Jurkat, Clone E6-1 (cell line): ENCODE measurements around the gene TRIM40.

Experiments
- DNase-seq: peaks from one replicate; pipeline ENCODE4 v3.0.0-alpha.2; 2011; ENCODE audit warnings: low read depth, low spot score
- H3K4me3 ChIP-seq: 2 replicates; pipeline ENCODE4 v1.5.1; 2011; ENCODE audit warnings: mild to moderate bottlenecking, low read length, control low read depth, moderate library complexity

The TRIM40 gene

DNA sequence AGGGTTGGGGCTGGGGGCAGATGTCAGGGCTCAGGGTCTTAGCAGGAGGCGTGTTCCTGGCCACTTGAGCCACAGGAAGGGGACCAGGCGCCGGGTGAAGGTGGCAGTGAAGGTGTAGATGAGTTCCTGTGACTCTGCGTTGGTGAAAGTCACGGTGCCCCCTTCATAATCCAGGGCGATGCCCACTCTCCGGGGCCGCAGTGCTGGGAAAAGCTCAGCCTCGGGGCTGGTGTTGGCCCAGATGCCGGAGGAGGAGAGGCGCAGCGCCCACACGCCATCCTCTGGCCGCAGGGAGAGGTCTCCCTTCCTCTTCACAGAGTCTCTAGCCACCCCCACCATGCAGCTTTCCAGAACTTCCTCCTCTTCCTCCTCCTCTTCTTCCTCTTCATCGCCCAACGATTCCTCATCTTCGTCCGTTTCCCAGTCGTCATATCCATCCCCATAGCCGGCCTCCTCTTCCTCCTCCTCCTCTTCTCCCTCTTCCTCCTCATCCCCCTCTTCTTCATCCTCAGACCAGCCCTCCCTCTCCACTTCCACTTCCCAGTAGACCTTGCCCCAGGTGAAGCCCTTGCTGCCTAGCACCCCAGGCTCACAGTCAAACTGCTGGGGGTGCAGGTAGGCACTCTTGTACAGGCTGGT is 50.0 kb downstream of the TRIM40 start:
- no peak overlapping the region for H3K4me3 ChIP-seq
- DNase-seq: no peak

DNA sequence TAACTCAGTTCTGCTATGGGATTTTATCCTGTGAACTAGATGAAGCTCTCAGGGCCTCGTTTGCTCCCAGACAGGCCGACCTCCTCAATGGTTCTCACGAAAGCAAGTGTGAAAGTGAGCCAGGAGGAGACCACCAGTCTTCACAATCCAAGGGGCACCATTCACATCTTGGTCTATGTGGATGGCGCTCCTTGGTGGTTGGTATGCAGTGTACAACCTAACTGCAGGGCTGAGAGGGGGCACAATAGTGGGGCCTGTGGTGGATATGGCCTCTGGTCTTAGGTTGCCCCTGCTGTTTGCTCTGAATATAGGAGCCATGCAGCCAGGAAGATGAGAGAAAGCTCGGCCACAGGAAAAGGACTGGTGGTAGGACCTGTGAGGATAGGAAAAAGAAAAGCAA is 52.6 kb downstream of the TRIM40 start:
- DNase-seq: no peak
- H3K4me3 ChIP-seq: no peak overlapping the region

DNA sequence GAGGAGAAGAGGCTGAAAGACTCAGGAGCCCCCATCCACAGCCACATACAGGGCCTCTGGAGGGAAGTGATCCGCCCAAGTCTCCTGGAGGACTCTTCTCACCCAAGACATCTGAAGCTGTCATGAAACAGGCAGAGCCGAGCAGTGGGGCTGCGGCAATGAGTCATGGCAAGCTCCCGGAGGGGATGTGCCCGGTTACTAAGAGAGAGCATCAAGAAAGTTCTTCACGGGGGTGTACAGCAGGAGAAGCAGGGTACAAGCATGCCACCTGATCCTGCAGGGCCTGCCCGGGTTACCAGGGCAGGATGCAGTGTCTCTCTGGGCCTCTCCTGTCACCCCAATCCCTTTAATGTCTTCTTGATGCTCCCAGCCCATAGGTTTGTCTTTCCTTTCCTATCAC is 56.1 kb downstream of the TRIM40 start:
- no peak overlapping the region for H3K4me3 ChIP-seq
- no peak for DNase-seq

DNA sequence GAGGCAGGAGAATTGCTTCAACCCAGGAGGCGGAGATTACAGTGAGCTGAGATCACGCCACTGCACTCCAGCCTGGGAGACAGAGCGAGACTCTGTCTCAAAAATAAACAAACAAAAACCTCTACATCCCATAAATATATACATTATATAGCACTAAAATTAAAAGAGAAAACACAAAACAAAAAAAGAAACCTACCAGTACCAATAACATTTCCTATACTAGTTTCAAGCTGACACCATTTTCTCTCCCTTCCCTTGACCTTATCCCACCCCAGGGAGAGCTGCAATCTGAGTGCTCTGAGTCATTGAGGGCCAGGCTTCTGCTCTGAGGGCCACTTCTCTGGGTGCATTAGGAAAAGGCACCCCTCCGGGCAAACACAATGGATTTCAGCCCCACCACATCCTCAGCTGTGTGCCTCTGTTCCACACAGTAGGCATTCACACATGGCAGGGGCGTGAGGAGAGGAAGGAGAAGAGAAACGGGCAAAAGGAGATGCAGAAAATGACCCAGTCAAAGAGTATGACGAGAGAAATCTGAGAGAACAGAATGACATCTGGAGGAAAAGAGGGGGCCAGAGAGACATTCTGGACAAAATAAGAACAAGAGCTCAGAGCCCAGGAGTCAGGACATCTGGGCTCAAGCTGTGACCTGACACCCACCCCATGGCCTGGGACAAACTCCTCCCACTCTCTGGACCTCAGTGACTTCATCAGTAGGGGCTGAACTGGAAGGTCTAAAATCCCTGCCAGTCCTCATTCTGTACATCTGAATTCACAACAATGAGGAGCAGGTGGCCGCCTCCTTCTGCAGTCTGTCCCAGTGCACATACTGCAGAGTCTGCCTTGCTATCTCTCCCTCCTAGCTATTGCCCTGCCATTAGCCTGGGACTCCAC is 59.1 kb downstream of the TRIM40 start:
- no peak for DNase-seq

DNA sequence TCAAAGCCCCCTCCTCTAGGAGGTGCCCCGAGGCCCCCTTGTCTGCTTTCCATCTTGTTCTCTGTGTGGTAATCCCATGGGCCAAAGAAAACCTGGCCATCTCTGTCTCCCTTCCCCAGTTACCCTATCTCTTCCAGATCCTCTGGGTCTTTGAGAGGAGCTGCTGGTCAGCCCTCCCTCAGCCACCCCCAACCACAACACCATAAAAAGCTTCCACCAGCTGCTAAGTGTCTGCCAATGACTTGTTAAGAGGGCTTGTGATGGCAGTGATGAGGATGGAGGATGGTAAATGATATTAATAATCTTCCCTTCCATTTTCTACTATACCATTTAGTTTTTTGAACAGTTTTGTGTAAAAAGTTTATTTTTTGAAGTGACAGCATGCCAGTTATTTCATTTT is 60.0 kb downstream of the TRIM40 start:
- H3K4me3 ChIP-seq: no peak overlapping the region

More for the DNA sequence above, 59.1 kb downstream of the TRIM40 start:
- H3K4me3 ChIP-seq: no peak overlapping the region

DNA sequence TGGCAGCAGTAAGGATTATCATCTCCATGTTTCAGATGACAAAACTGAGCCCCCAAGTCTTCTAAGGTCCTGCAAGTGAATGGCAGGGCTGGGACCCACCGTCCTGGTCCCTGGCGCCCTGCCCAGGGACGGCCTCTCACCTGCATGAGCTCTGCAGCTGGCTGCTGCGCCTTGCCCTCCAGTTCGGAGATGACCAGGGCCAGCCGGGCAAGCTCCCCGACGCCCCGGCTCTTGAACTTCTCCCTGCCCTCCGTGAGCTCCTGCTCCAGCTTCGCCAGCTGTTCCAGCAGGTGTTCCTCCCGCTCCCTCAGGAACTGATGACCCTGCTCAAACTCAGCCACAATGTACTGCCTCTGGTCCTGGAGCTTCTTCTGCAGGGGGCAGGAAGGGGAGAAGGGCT is 60.4 kb downstream of the TRIM40 start:
- no peak overlapping the region for H3K4me3 ChIP-seq
- no peak for DNase-seq

More for the DNA sequence above, 60.0 kb downstream of the TRIM40 start:
- DNase-seq: no peak
